HepG2 (cell line): ENCODE results near the gene PLXND1. TPM values are rescaled to one million over a fixed set of nuclear protein-coding genes. Genes with fewer than 3 reads are reported as not detected.

Experiments used
- ATAC-seq: fragments of 200-7000 bp; cut with Tn5 transposase; 3 replicates; pipeline ENCODE4 v1.9.1; 2020; ENCODE audit warnings: mild to moderate bottlenecking, moderate library complexity
- BruUV-seq: library from RNA; stranded (reverse); fragments of 400-500 nt; replicated peaks from 2 replicates; lab custom pipeline; 2021; lab: Mats Ljungman, UMichigan
- CTCF ChIA-PET: fragments of 300-600 bp; formaldehyde crosslinking; extraction: SDS; loops from one replicate; lab custom pipeline; 2021; ENCODE audit warnings: low total read pairs, inconsistent platforms, low intra/inter-chr PET ratio; lab: Yijun Ruan, JAX
- POLR2A ChIA-PET: fragments of 350-600 bp; sonication (Branson Sonifier 250); formaldehyde crosslinking; loops from one replicate; lab custom pipeline; 2020; ENCODE audit warnings: antibody characterized with exemption, inconsistent platforms; lab: Yijun Ruan, JAX
- DNase-seq: peaks from one replicate; pipeline ENCODE4 v3.0.0-alpha.2; 2015; ENCODE audit warnings: low spot score
- FAIRE-seq: peaks from 3 replicates; lab custom pipeline; 2011; peaks lifted over from hg19 to GRCh38; lab: Jason Lieb, UNC
- H2AFZ ChIP-seq: one replicate; pipeline ENCODE4 v1.6.1; 2011; ENCODE audit warnings: low read length, inconsistent platforms
- H3K27ac ChIP-seq: fragments of 300-600 bp; 3 replicates; pipeline ENCODE4 v1.8.0; 2011; ENCODE audit warnings: mixed run types, mild to moderate bottlenecking, mixed read lengths, low read length, inconsistent platforms; ENCODE audit not compliant: insufficient read depth; ENCODE audit errors: extremely low read length
- H3K27me3 ChIP-seq, 2 experiments: fragments of 200-600 bp in 1 of 2; 2 replicates in 1 of 2; 3 replicates in 1 of 2; pipeline versions ENCODE4 v1.6.0 to v1.8.0; 2011; ENCODE audit warnings: low read length in 2 of 2, mild to moderate bottlenecking in 2 of 2, moderate library complexity in 2 of 2, inconsistent platforms in 1 of 2; ENCODE audit not compliant: insufficient read depth in 2 of 2, control insufficient read depth in 1 of 2
- H3K36me3 ChIP-seq, 2 experiments: fragments of 200-600 bp in 1 of 2; replicated peaks in 1 of 2; 2 replicates in 1 of 2; 3 replicates in 1 of 2; pipeline versions ENCODE4 v1.5.1 to v1.8.0; 2011; ENCODE audit warnings: low read length in 2 of 2, inconsistent platforms in 1 of 2; ENCODE audit not compliant: insufficient read depth in 2 of 2, control insufficient read depth in 1 of 2
- H3K4me1 ChIP-seq: 2 replicates; pipeline ENCODE4 v1.5.1; 2012; ENCODE audit warnings: low read length, inconsistent platforms; ENCODE audit not compliant: insufficient read depth
- H3K4me2 ChIP-seq: 2 replicates; pipeline ENCODE4 v1.6.0; 2011; ENCODE audit warnings: low read depth, low read length, inconsistent platforms
- H3K4me3 ChIP-seq, 3 experiments: fragments of 200-600 bp in 1 of 3; sonication (generic), shearing (Covaris generic) in 1 of 3; replicated peaks in 1 of 3; 2 replicates each; pipeline ENCODE4 v1.5.1; 2011 to 2016; ENCODE audit warnings: low read length in 3 of 3, inconsistent platforms in 2 of 3, low read depth in 2 of 3, mild to moderate bottlenecking in 2 of 3, control low read depth in 1 of 3, mixed read lengths in 1 of 3; ENCODE audit not compliant: insufficient read depth in 1 of 3
- H3K79me2 ChIP-seq: one replicate; pipeline ENCODE4 v1.6.1; 2011; ENCODE audit warnings: low read length, inconsistent platforms; ENCODE audit not compliant: insufficient read depth
- H3K9ac ChIP-seq: 2 replicates; pipeline ENCODE4 v1.6.0; 2011; ENCODE audit warnings: mild to moderate bottlenecking, low read depth, low read length, inconsistent platforms; ENCODE audit not compliant: insufficient read depth
- H3K9me3 ChIP-seq: 2 replicates; pipeline ENCODE4 v1.5.1; 2012; ENCODE audit warnings: mild to moderate bottlenecking, low read length
- H4K20me1 ChIP-seq: 2 replicates; pipeline ENCODE4 v1.6.0; 2011; ENCODE audit warnings: inconsistent platforms, mild to moderate bottlenecking, low read length, moderate library complexity; ENCODE audit not compliant: insufficient read depth
- CHD4 ChIP-seq: fragments of 200-600 bp; sonication (generic); IDR thresholded peaks from 2 replicates; pipeline ENCODE4 v1.7.0; 2017; ENCODE audit warnings: mild to moderate bottlenecking, low read length, borderline replicate concordance
- JUN ChIP-seq: sonication (generic); formaldehyde crosslinking; IDR thresholded peaks from 2 replicates; pipeline ENCODE4 v1.4.0; 2020; ENCODE audit warnings: mild to moderate bottlenecking, missing genetic modification reagents
- MEIS1 ChIP-seq: sonication (generic); formaldehyde crosslinking; IDR thresholded peaks from 2 replicates; pipeline ENCODE4 v1.9.0; 2021; ENCODE audit warnings: mild to moderate bottlenecking, missing genetic modification reagents, moderate library complexity, borderline replicate concordance
- SAP130 ChIP-seq: IDR thresholded peaks from 2 replicates; pipeline ENCODE4 v1.6.1; 2016; ENCODE audit warnings: low read depth
- SOX6 ChIP-seq, 2 experiments: fragments of 450-650 bp in 1 of 2; sonication (generic) in 1 of 2; formaldehyde crosslinking in 1 of 2; IDR thresholded peaks; 2 replicates each; pipeline versions ENCODE4 v1.4.0 to v1.6.1; 2017 to 2020; ENCODE audit warnings: antibody characterized with exemption in 1 of 2, mild to moderate bottlenecking in 1 of 2, missing genetic modification reagents in 1 of 2
- TMF1 ChIP-seq: sonication (generic); formaldehyde crosslinking; IDR thresholded peaks from 2 replicates; pipeline ENCODE4 v1.8.1; 2022; ENCODE audit warnings: low read depth, missing genetic modification reagents
- ZFX ChIP-seq: sonication (generic); formaldehyde crosslinking; IDR thresholded peaks from 2 replicates; pipeline ENCODE4 v1.4.0; 2020; ENCODE audit warnings: mild to moderate bottlenecking, low read depth, missing genetic modification reagents, moderate library complexity
- ZNF205 ChIP-seq: IDR thresholded peaks from 2 replicates; pipeline ENCODE4 v1.6.1; 2018; ENCODE audit warnings: missing biosample characterization, missing genetic modification reagents
- ZNF333 ChIP-seq: sonication (generic); formaldehyde crosslinking; IDR thresholded peaks from 2 replicates; pipeline ENCODE4 v1.4.0; 2020; ENCODE audit warnings: mild to moderate bottlenecking, missing genetic modification reagents, borderline replicate concordance
- WGBS: methylation state at CpG from one replicate; pipeline ENCODE4 v1.1.6; 2017; ENCODE audit warnings: low lambda C conversion rate; 5-methylcytosine and 5-hydroxymethylcytosine counted together
- in situ Hi-C: cut with HindIII; loops from 2 replicates; pipeline ENCODE4 v1.10.0; 2017; ENCODE audit warnings: low pct_unique_long_range_greater_than_20kb; ENCODE audit not compliant: extremely low pct_ligation_motif_present
- intact Hi-C: fragments of 100-400 bp; cut with micrococcal nuclease; formaldehyde crosslinking; loops from one replicate; pipeline ENCODE4 v1.10.0; 2022; ENCODE audit not compliant: unreplicated experiment
- polyA plus RNA-seq, 8 experiments: library from polyadenylated mRNA; depleted of rRNA in 3 of 8; stranded (reverse) in 7 of 8; unstranded in 1 of 8; fragments of >200 nt; fragmentation: Illumina TruSeq in 4 of 8; extraction: Trizol in 4 of 8; gene quantifications; 2 replicates each; pipeline versions ENCODE4 v1.2.1 to v1.2.3, GENCODE V29; 2011 to 2016; ENCODE audit warnings: low read depth in 4 of 8, missing spikeins in 1 of 8, mixed read lengths in 1 of 8; ENCODE audit not compliant: insufficient read depth in 1 of 8
- total RNA-seq, 5 experiments: library from RNA; depleted of rRNA; stranded (reverse); fragments of >200 nt; fragmentation: Illumina TruSeq; extraction: Trizol; gene quantifications; 2 replicates each; pipeline ENCODE4 v1.2.3, GENCODE V29; 2016; ENCODE audit warnings: low read depth in 1 of 5
- TF ChIP-seq, protein P1 (sequence below): sonication (generic); formaldehyde crosslinking; IDR thresholded peaks from 2 replicates; pipeline ENCODE4 v1.4.0; 2020; ENCODE audit warnings: missing genetic modification reagents
- TF ChIP-seq, protein P2 (sequence below): sonication (generic); formaldehyde crosslinking; IDR thresholded peaks from 2 replicates; pipeline ENCODE4 v1.4.0; 2020; ENCODE audit warnings: missing genetic modification reagents
- TF ChIP-seq, protein P3 (sequence below): sonication (generic); formaldehyde crosslinking; conservative IDR thresholded peaks from 2 replicates; pipeline ENCODE4 v1.8.1; 2023; ENCODE audit warnings: missing genetic modification reagents
- TF ChIP-seq, protein P4 (sequence below): sonication (generic); formaldehyde crosslinking; IDR thresholded peaks from 2 replicates; pipeline ENCODE4 v1.4.0; 2020; ENCODE audit warnings: missing genetic modification reagents; ENCODE audit errors: not compliant biosample characterization
- TF ChIP-seq, protein P5 (sequence below): sonication (generic); formaldehyde crosslinking; IDR thresholded peaks from 2 replicates; pipeline ENCODE4 v1.4.0; 2020; ENCODE audit warnings: missing genetic modification reagents

PLXND1 gene
- total and polyA plus RNA-seq, 2 of the 13 experiments (the other 11 are each of a cell fraction or from before 2014, with no cell fraction given) = 15.9 to 42.0 TPM

DNA sequence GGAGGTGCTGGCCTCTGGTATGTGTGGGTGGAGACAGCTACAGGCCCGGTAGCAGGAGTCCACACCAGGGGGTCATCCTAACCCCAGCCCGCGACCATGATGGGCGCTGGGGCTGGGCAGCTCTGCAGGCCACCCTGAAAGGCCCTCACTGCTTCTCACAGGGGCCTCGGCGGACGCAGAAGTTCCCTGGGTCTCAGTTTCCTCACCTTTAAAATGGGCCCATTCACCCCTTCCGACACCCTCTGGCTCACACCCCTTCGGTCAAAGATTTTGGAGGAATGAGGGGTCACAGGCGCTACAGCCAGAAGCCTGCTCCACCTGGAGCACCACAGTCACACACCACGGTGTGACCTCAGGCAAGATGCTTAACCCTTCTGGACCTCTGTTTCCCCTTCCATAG, 8.0 kb downstream of the PLXND1 start (continued):
- TF ChIP-seq CHD4 = 0 out of 2 replicates have a peak, but pooled peaks have one; percentile 74
- TF ChIP-seq, protein P1, sequence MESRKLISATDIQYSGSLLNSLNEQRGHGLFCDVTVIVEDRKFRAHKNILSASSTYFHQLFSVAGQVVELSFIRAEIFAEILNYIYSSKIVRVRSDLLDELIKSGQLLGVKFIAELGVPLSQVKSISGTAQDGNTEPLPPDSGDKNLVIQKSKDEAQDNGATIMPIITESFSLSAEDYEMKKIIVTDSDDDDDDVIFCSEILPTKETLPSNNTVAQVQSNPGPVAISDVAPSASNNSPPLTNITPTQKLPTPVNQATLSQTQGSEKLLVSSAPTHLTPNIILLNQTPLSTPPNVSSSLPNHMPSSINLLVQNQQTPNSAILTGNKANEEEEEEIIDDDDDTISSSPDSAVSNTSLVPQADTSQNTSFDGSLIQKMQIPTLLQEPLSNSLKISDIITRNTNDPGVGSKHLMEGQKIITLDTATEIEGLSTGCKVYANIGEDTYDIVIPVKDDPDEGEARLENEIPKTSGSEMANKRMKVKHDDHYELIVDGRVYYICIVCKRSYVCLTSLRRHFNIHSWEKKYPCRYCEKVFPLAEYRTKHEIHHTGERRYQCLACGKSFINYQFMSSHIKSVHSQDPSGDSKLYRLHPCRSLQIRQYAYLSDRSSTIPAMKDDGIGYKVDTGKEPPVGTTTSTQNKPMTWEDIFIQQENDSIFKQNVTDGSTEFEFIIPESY (CRISPR knock-in tag) = peak; percentile 39; the same call in 1 of the 2 replicates
- TF ChIP-seq, protein P2, sequence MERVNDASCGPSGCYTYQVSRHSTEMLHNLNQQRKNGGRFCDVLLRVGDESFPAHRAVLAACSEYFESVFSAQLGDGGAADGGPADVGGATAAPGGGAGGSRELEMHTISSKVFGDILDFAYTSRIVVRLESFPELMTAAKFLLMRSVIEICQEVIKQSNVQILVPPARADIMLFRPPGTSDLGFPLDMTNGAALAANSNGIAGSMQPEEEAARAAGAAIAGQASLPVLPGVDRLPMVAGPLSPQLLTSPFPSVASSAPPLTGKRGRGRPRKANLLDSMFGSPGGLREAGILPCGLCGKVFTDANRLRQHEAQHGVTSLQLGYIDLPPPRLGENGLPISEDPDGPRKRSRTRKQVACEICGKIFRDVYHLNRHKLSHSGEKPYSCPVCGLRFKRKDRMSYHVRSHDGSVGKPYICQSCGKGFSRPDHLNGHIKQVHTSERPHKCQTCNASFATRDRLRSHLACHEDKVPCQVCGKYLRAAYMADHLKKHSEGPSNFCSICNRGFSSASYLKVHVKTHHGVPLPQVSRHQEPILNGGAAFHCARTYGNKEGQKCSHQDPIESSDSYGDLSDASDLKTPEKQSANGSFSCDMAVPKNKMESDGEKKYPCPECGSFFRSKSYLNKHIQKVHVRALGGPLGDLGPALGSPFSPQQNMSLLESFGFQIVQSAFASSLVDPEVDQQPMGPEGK (CRISPR knock-in tag) = no peak
- TF ChIP-seq, all 625 proteins: peak for 3

DNA sequence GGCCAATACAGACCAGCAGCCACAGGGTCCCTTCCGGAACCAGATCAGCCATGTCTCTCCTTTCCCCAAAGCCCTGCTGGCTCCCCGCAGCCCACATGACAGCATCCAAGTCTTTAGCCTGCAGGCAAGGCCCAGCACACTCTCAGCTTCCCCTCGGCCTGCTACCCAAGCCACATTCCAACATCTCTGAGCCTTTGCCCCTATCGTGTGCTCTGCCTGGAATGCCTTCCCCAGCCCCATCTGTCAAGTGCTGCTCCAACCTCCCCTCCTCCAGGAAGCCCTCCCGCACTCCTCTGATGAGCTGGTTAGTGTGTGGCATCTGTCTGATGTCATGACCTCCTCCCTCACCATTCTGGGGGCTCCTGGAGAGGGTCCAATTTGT, 8.5 kb downstream of the PLXND1 start:
- Histone ChIP-seq H3K27ac (peak overlapping the region; percentile 94), H3K27me3 (no peaks in the 10 kb centered on the region), H2AFZ (no peak overlapping the region), H3K9ac (peak overlapping the region; percentile 73), H3K79me2 (peaks cover 74% of the 10 kb centered on the region), H3K4me1 (peaks cover 96% of the 10 kb centered on the region), H3K36me3 (peaks cover 0 to 5% of the 10 kb centered on the region in 2 experiments; a peak in 2 of 5 replicates), H3K9me3 (no peaks in the 10 kb centered on the region), H3K4me2 (peak overlapping the region; percentile 85), H3K4me3 (peak overlapping the region; percentile 35 to 70 (median 45); a peak in 4 of 6 replicates), H4K20me1 (peaks cover 21% of the 10 kb centered on the region)
- WGBS = 24% methylated on average over 3 of the region's 5 CpGs
- DNase-seq (no peak), FAIRE-seq (no peak), ATAC-seq (peak; percentile 1; the same call in 1 of the 3 replicates)
- ChIA-PET POLR2A (interaction anchor here (1.0 to 5.7 kb wide), 7 partner anchors 8 to 64 kb away, joined by 3 to 107 read pairs (median 25); partner anchors contain the start of gene PLXND1), CTCF (no interaction called here)
- BruUV-seq = no TSS peak
- in situ Hi-C loops = no loop called here
- intact Hi-C loops = loop anchor here (2.0 kb wide), 1 partner anchor 29 kb away; no protein-coding TSS in a partner anchor
- TF ChIP-seq SAP130 (CRISPR knock-in tag) (peak; percentile 2; the same call in 1 of the 2 replicates), ZNF333 (CRISPR knock-in tag) (0 out of 2 replicates have a peak, but pooled peaks have one; percentile 35), ZNF205 (CRISPR knock-in tag) (no peak), MEIS1 (CRISPR knock-in tag) (no peak), SOX6 (IDR thresholded peaks at IDR 0.05) (no peak), SOX6 (CRISPR knock-in tag; IDR thresholded peaks at IDR 0.05) (no peak), ZFX (CRISPR knock-in tag) (peak; percentile 33; the same call in 1 of the 2 replicates), TMF1 (CRISPR knock-in tag) (no peak), JUN (CRISPR knock-in tag) (no peak)
- TF ChIP-seq, protein P3, sequence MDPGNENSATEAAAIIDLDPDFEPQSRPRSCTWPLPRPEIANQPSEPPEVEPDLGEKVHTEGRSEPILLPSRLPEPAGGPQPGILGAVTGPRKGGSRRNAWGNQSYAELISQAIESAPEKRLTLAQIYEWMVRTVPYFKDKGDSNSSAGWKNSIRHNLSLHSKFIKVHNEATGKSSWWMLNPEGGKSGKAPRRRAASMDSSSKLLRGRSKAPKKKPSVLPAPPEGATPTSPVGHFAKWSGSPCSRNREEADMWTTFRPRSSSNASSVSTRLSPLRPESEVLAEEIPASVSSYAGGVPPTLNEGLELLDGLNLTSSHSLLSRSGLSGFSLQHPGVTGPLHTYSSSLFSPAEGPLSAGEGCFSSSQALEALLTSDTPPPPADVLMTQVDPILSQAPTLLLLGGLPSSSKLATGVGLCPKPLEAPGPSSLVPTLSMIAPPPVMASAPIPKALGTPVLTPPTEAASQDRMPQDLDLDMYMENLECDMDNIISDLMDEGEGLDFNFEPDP (CRISPR knock-in tag) = 0 out of 2 replicates have a peak, but pooled peaks have one; percentile 5
- TF ChIP-seq, protein P4, sequence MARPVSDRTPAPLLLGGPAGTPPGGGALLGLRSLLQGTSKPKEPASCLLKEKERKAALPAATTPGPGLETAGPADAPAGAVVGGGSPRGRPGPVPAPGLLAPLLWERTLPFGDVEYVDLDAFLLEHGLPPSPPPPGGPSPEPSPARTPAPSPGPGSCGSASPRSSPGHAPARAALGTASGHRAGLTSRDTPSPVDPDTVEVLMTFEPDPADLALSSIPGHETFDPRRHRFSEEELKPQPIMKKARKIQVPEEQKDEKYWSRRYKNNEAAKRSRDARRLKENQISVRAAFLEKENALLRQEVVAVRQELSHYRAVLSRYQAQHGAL (CRISPR knock-in tag) = no peak
- TF ChIP-seq, protein P5, sequence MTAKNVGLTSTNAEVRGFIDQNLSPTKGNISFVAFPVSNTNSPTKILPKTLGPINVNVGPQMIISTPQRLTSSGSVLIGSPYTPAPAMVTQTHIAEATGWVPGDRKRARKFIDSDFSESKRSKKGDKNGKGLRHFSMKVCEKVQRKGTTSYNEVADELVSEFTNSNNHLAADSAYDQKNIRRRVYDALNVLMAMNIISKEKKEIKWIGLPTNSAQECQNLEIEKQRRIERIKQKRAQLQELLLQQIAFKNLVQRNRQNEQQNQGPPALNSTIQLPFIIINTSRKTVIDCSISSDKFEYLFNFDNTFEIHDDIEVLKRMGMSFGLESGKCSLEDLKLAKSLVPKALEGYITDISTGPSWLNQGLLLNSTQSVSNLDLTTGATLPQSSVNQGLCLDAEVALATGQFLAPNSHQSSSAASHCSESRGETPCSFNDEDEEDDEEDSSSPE (CRISPR knock-in tag) = 0 out of 2 replicates have a peak, but pooled peaks have one; percentile 3
